K562 (cell line): ENCODE measurements around the gene LRMDA. TPM values are rescaled to one million over a fixed set of nuclear protein-coding genes. Genes with fewer than 3 reads are reported as not detected.
A peak's percentile ranks its signal among the peaks of the same experiment; 100 is the strongest.

ENCODE experiments used
- ATAC-seq: fragments of 200-7000 bp; cut with Tn5 transposase; 3 replicates; pipeline ENCODE4 v1.9.1; 2020; ENCODE audit warnings: moderate library complexity
- BruUV-seq: library from RNA; stranded (reverse); fragments of 400-500 nt; replicated peaks from 2 replicates; lab custom pipeline; 2021; lab: Mats Ljungman, UMichigan
- CTCF ChIA-PET: fragments of 300-600 bp; formaldehyde crosslinking; extraction: SDS; loops from one replicate; lab custom pipeline; 2021; ENCODE audit warnings: low intra/inter-chr PET ratio; lab: Yijun Ruan, JAX
- POLR2A ChIA-PET: fragments of 300-600, 350-650 bp; sonication (Branson Sonifier 250); formaldehyde crosslinking; extraction: SDS; loops from one replicate; lab custom pipeline; 2021; ENCODE audit warnings: antibody characterized with exemption, inconsistent platforms; lab: Yijun Ruan, JAX
- DNase-seq, 4 experiments: peaks; one replicate each; pipeline versions ENCODE4 v3.0.0 to v3.0.0-alpha.2; 2011 to 2018; ENCODE audit warnings: low spot score in 3 of 4, mixed read lengths in 3 of 4; ENCODE audit errors: extremely low read depth in 1 of 4
- FAIRE-seq: peaks from 2 replicates; lab custom pipeline; 2011; peaks lifted over from hg19 to GRCh38; lab: Jason Lieb, UNC
- H2AFZ ChIP-seq: 2 replicates; pipeline ENCODE4 v1.6.0; 2011; ENCODE audit warnings: low read depth, low read length, control low read depth, inconsistent platforms
- H3K27ac ChIP-seq: fragments of 200-600 bp; 3 replicates; pipeline ENCODE4 v1.8.0; 2011; ENCODE audit warnings: low read depth, mild to moderate bottlenecking, control low read depth, inconsistent platforms, low read length, moderate library complexity, mixed read lengths; ENCODE audit errors: extremely low read depth
- H3K27me3 ChIP-seq, 2 experiments: fragments of 300-600 bp in 1 of 2; 2 replicates in 1 of 2; 3 replicates in 1 of 2; pipeline versions ENCODE4 v1.6.0 to v1.8.0; 2011; ENCODE audit warnings: inconsistent platforms in 2 of 2, low read length in 2 of 2, mild to moderate bottlenecking in 1 of 2, mixed read lengths in 1 of 2, moderate library complexity in 1 of 2; ENCODE audit not compliant: control insufficient read depth in 2 of 2, insufficient read depth in 2 of 2
- H3K36me3 ChIP-seq: fragments of 300-600 bp; 3 replicates; pipeline ENCODE4 v1.8.0; 2011; ENCODE audit warnings: mild to moderate bottlenecking, low read length, inconsistent platforms; ENCODE audit not compliant: control insufficient read depth, insufficient read depth
- H3K4me1 ChIP-seq, 2 experiments: fragments of 200-600 bp in 1 of 2; replicated peaks in 1 of 2; 2 replicates in 1 of 2; 3 replicates in 1 of 2; pipeline versions ENCODE4 v1.5.1 to v1.8.0; 2011; ENCODE audit warnings: inconsistent platforms in 2 of 2, low read length in 2 of 2, mild to moderate bottlenecking in 1 of 2, mixed read lengths in 1 of 2, moderate library complexity in 1 of 2; ENCODE audit not compliant: control insufficient read depth in 2 of 2, insufficient read depth in 2 of 2
- H3K4me2 ChIP-seq: 2 replicates; pipeline ENCODE4 v1.6.1; 2011; ENCODE audit warnings: low read length, control low read depth, inconsistent platforms, mixed read lengths; ENCODE audit not compliant: insufficient read depth
- H3K4me3 ChIP-seq: fragments of 200-600 bp; sonication (generic), shearing (Covaris generic); 2 replicates; pipeline ENCODE4 v1.5.1; 2016; ENCODE audit warnings: control low read depth, inconsistent platforms
- H3K79me2 ChIP-seq: fragments of 200-600 bp; 3 replicates; pipeline ENCODE4 v1.8.0; 2011; ENCODE audit warnings: low read length, inconsistent platforms; ENCODE audit not compliant: control insufficient read depth, insufficient read depth
- H3K9ac ChIP-seq, 2 experiments: 2 replicates each; pipeline versions ENCODE4 v1.6.0 to v1.6.1; 2011; ENCODE audit warnings: low read depth in 2 of 2, low read length in 2 of 2, control low read depth in 1 of 2, inconsistent platforms in 1 of 2, mild to moderate bottlenecking in 1 of 2, mixed read lengths in 1 of 2; ENCODE audit not compliant: insufficient read depth in 1 of 2
- H3K9me1 ChIP-seq: one replicate; pipeline ENCODE4 v1.6.0; 2011; ENCODE audit warnings: inconsistent platforms, mild to moderate bottlenecking, low read length, moderate library complexity; ENCODE audit not compliant: control insufficient read depth, insufficient read depth
- H3K9me3 ChIP-seq: replicated peaks from 2 replicates; pipeline ENCODE4 v1.5.1; 2011; ENCODE audit warnings: low read depth, low read length, inconsistent platforms; ENCODE audit not compliant: control insufficient read depth, insufficient read depth
- H4K20me1 ChIP-seq: replicated peaks from 2 replicates; pipeline ENCODE4 v1.6.1; 2011; ENCODE audit warnings: low read length, inconsistent platforms, mixed read lengths; ENCODE audit not compliant: control insufficient read depth, insufficient read depth
- CEBPB ChIP-seq: fragments of 450-650 bp; IDR thresholded peaks from 2 replicates; pipeline ENCODE4 v1.6.1; 2016; ENCODE audit warnings: missing genetic modification characterization, missing compliant biosample characterization
- CEBPG ChIP-seq, 3 experiments: fragments of 200-800 bp in 1 of 3; sonication (Bioruptor generic) in 1 of 3; sonication (generic) in 1 of 3; formaldehyde crosslinking in 1 of 3; IDR thresholded peaks in 2 of 3; conservative IDR thresholded peaks in 1 of 3; 2 replicates each; pipeline versions ENCODE4 v1.6.1 to v1.8.0; 2016 to 2022; ENCODE audit warnings: missing compliant biosample characterization in 2 of 3, missing genetic modification characterization in 2 of 3, mild to moderate bottlenecking in 1 of 3, missing genetic modification reagents in 1 of 3
- MAZ ChIP-seq, 2 experiments: fragments of 450-650 bp in 1 of 2; sonication (generic) in 1 of 2; formaldehyde crosslinking; IDR thresholded peaks in 1 of 2; conservative IDR thresholded peaks in 1 of 2; 2 replicates each; pipeline versions ENCODE4 v1.4.0 to v1.5.0; 2020; ENCODE audit warnings: mild to moderate bottlenecking in 1 of 2, missing genetic modification reagents in 1 of 2
- MCM3 ChIP-seq: fragments of 450-650 bp; IDR thresholded peaks from 2 replicates; pipeline ENCODE4 v1.6.1; 2016
- ZNF408 ChIP-seq: fragments of 250-450 bp; sonication (Bioruptor Pico); IDR thresholded peaks from 2 replicates; pipeline ENCODE4 v1.4.0; 2020; ENCODE audit warnings: low read depth, mild to moderate bottlenecking, moderate library complexity
- WGBS: fragments of 100-300 bp; shearing (Covaris generic); methylation state at CpG from one replicate; pipeline ENCODE4 v1.1.6; 2016; ENCODE audit warnings: low coverage, mixed read lengths; ENCODE audit not compliant: insufficient coverage; ENCODE audit errors: missing lambda C conversion rate; 5-methylcytosine and 5-hydroxymethylcytosine counted together
- in situ Hi-C: fragments of 300-500 bp; cut with MboI; formaldehyde crosslinking; loops from 4 replicates; pipeline ENCODE4 v1.15.0; 2018; ENCODE audit warnings: inconsistent platforms, mixed read lengths
- intact Hi-C: fragments of 100-400 bp; cut with micrococcal nuclease; formaldehyde crosslinking; loops from 2 replicates; pipeline ENCODE4 v1.14.2; 2022
- polyA plus RNA-seq, 8 experiments: library from polyadenylated mRNA; depleted of rRNA in 4 of 8; stranded (reverse) in 5 of 8; unstranded in 3 of 8; fragments of >200 nt; fragmentation: Nextera tagmentation in 2 of 8; fragmentation: Illumina TruSeq in 1 of 8; extraction: Ambion mirVana in 2 of 8; extraction: Trizol in 1 of 8; gene quantifications; 2 replicates each; pipeline versions ENCODE4 v1.2.1 to v1.2.3, GENCODE V29; 2011 to 2014; ENCODE audit warnings: inconsistent platforms in 1 of 8, missing spikeins in 1 of 8
- total RNA-seq, 7 experiments: library from RNA; depleted of rRNA in 6 of 7; stranded (reverse); fragments of >200 nt in 6 of 7; fragmentation: Illumina TruSeq in 2 of 7; extraction: Trizol in 2 of 7; gene quantifications; 2 replicates each; pipeline versions ENCODE4 v1.2.1 to v1.2.3, GENCODE V29; 2011 to 2021; ENCODE audit warnings: low replicate concordance in 1 of 7
- TF ChIP-seq, protein P1 (sequence below): fragments of 250-450 bp; sonication (Bioruptor Pico); IDR thresholded peaks from 2 replicates; pipeline ENCODE4 v1.8.0; 2021; ENCODE audit warnings: moderate library complexity, mild to moderate bottlenecking, inconsistent platforms
- TF ChIP-seq, protein P2 (sequence below): fragments of 450-650 bp; formaldehyde crosslinking; IDR thresholded peaks from 2 replicates; pipeline ENCODE4 v1.4.0; 2022; ENCODE audit warnings: mild to moderate bottlenecking, moderate library complexity
- TF ChIP-seq, protein P3 (sequence below): fragments of 450-650 bp; IDR thresholded peaks from 2 replicates; pipeline ENCODE4 v1.6.1; 2016

LRMDA gene
- total and polyA plus RNA-seq, 9 of the 15 experiments (the other 6 are each of a cell fraction or from before 2014, with no cell fraction given), result 0.25 TPM; not detected in 8

DNA sequence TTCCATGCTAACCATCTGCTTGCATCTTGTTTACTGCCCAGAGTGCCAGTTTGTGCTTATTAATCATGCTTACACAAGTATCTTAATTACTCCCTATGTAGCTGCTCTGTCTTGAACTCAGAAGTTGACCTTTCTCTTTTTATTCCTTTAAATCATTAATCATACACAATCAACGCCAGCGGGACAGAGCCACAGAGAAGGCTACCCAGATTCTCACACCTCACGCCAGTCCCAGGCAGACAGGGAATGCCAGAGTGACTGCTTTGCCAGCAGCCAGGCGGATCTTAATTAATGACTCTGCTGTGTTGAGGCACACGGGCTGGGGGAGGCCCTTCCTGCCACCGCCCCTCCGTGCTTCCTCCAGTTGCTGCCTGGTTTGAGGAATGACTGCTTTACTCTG, 229.4 kb downstream of the LRMDA start:
- FAIRE-seq, result no peak
- in situ Hi-C loops, result no loop called here
- no TSS peak for BruUV-seq

DNA sequence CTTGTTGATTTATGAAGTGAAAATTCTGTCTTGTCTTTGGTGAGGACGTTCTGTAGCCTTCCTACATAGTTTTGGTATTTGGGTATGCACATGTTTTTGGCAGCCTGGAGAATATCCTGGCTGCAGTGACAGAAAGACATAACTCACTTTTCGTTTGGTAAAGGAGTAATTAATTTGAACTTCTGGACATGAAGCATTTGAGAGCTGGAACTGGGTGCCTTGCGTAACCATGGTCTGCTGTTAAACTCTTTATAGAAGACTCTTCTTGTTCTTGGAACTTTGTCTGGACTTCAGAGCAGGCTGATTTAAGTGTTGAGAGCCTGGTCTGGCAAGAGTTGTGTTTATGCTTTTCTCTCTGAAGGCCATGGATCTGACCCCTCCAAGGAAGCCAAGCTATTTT, 231.3 kb downstream of the LRMDA start:
- ChIA-PET POLR2A (interaction anchor here (1.1 to 1.5 kb wide), 2 partner anchors 12 to 21 kb away, joined by 3 to 6 read pairs; no protein-coding TSS in a partner anchor), CTCF (no interaction called here)
- Histone ChIP-seq H3K9me1 (no peaks in the 10 kb centered on the region), H3K4me1 (no peaks in the 10 kb centered on the region; a peak in 1 of 5 replicates), H3K27me3 (peaks cover 2 to 10% of the 10 kb centered on the region in 2 experiments; a peak in 1 of 5 replicates), H3K9ac (no peak overlapping the region), H2AFZ (no peak overlapping the region), H3K9me3 (no peaks in the 10 kb centered on the region), H3K27ac (no peak overlapping the region), H3K36me3 (no peaks in the 10 kb centered on the region), H3K79me2 (no peaks in the 10 kb centered on the region), H3K4me2 (no peak overlapping the region), H4K20me1 (no peaks in the 10 kb centered on the region), H3K4me3 (no peak overlapping the region)
- BruUV-seq, result no TSS peak
- intact Hi-C loops, result no loop called here
- no peak for DNase-seq
- ATAC-seq, result no peak
- WGBS, result 20% methylated on average over 3 of the region's 3 CpGs
- FAIRE-seq, result no peak
- in situ Hi-C loops, result no loop called here
- TF ChIP-seq ZNF408 (CRISPR knock-in tag) (no peak), CEBPG (CRISPR knock-in tag; IDR thresholded peaks at IDR 0.05) (no peak), CEBPG (tag; conservative IDR thresholded peaks at IDR 0.05 in 1 of 2, IDR thresholded peaks at IDR 0.05 in 1 of 2) (peak in 1 of 2 experiments; percentile 62; a peak in 2 of 4 replicates), CEBPB (tag) (0 out of 2 replicates have a peak, but pooled peaks have one; percentile 16)
- TF ChIP-seq, protein P1, sequence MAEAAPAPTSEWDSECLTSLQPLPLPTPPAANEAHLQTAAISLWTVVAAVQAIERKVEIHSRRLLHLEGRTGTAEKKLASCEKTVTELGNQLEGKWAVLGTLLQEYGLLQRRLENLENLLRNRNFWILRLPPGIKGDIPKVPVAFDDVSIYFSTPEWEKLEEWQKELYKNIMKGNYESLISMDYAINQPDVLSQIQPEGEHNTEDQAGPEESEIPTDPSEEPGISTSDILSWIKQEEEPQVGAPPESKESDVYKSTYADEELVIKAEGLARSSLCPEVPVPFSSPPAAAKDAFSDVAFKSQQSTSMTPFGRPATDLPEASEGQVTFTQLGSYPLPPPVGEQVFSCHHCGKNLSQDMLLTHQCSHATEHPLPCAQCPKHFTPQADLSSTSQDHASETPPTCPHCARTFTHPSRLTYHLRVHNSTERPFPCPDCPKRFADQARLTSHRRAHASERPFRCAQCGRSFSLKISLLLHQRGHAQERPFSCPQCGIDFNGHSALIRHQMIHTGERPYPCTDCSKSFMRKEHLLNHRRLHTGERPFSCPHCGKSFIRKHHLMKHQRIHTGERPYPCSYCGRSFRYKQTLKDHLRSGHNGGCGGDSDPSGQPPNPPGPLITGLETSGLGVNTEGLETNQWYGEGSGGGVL (CRISPR knock-in tag), result no peak
- TF ChIP-seq, protein P2, sequence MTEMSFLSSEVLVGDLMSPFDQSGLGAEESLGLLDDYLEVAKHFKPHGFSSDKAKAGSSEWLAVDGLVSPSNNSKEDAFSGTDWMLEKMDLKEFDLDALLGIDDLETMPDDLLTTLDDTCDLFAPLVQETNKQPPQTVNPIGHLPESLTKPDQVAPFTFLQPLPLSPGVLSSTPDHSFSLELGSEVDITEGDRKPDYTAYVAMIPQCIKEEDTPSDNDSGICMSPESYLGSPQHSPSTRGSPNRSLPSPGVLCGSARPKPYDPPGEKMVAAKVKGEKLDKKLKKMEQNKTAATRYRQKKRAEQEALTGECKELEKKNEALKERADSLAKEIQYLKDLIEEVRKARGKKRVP, result no peak
- TF ChIP-seq, all 486 proteins: peak for 2

More for the DNA sequence above, 229.4 kb downstream of the LRMDA start:
- no peak for ATAC-seq
- no peaks in the 10 kb centered on the region for H3K36me3 ChIP-seq
- H3K4me3 ChIP-seq, result no peak overlapping the region
- no peak overlapping the region for H3K4me2 ChIP-seq
- no peaks in the 10 kb centered on the region for H4K20me1 ChIP-seq
- H3K27me3 ChIP-seq, result peaks cover 2 to 10% of the 10 kb centered on the region in 2 experiments; a peak in 2 of 5 replicates
- no peak for DNase-seq
- no peak overlapping the region for H2AFZ ChIP-seq
- H3K27ac ChIP-seq, result no peak overlapping the region
- H3K9me1 ChIP-seq, result no peaks in the 10 kb centered on the region
- no peak overlapping the region for H3K9ac ChIP-seq
- H3K9me3 ChIP-seq, result no peaks in the 10 kb centered on the region
- under 1% methylated on average over 7 of the region's 7 CpGs for WGBS
- TF ChIP-seq, protein P3, sequence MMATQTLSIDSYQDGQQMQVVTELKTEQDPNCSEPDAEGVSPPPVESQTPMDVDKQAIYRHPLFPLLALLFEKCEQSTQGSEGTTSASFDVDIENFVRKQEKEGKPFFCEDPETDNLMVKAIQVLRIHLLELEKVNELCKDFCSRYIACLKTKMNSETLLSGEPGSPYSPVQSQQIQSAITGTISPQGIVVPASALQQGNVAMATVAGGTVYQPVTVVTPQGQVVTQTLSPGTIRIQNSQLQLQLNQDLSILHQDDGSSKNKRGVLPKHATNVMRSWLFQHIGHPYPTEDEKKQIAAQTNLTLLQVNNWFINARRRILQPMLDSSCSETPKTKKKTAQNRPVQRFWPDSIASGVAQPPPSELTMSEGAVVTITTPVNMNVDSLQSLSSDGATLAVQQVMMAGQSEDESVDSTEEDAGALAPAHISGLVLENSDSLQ, result no peak
- no peak for TF ChIP-seq MAZ (CRISPR knock-in tag; conservative IDR thresholded peaks at IDR 0.05 in 1 of 2, IDR thresholded peaks at IDR 0.05 in 1 of 2)
- no peak for TF ChIP-seq MCM3
- TF ChIP-seq, all 486 proteins: peak for 0
- Histone ChIP-seq H3K4me1 (no peaks in the 10 kb centered on the region; a peak in 1 of 5 replicates), H3K79me2 (no peaks in the 10 kb centered on the region)
- ChIA-PET POLR2A (interaction anchor here (0.6 kb wide), 1 partner anchor 105 kb away, joined by 3 read pairs; no protein-coding TSS in a partner anchor), CTCF (no interaction called here)
- intact Hi-C loops, result no loop called here
